ENCODE data around the gene WASHC2A. TPM values are rescaled to one million over a fixed set of nuclear protein-coding genes. Genes with fewer than 3 reads are reported as not detected.
A peak's percentile ranks its signal among the peaks of the same experiment; 100 is the strongest.
"Not testable (repeated sequence)": the region's sequence is repeated elsewhere in the genome, so short reads cannot be mapped to it uniquely, and the experiment has no call there.

The WASHC2A gene
- total RNA-seq, 2 donors from 2014 or later: 41.2 to 55.5 TPM

DNA sequence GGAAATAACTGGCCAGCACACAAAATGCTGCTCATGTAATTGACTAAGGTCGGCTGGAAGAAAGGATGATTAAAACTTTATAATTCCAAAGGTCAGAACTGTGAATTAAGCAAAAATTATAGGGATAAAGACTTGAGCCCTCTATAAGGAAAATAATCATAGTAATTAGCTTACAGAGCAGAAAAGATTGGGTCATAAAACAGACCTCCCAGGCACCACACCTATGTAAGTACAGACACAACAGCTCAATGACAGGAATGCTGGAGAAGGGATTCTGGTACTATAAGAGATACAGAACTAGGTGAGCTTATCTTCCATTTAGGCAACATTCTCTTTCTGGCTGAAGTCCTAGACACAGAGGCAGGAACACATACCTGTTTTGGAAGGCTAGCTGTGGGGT, 9.0 kb upstream of the WASHC2A start:
- H3K4me1 ChIP-seq; H3K36me3 ChIP-seq; H3K27ac ChIP-seq; intact Hi-C loops (cut with DNase I); H3K9me3 ChIP-seq; H3K27me3 ChIP-seq; H3K4me3 ChIP-seq; DNase-seq; H3K9ac ChIP-seq (ENCODE audit: low read depth in 2 of 2, low read length in 2 of 2): not testable (repeated sequence)

DNA sequence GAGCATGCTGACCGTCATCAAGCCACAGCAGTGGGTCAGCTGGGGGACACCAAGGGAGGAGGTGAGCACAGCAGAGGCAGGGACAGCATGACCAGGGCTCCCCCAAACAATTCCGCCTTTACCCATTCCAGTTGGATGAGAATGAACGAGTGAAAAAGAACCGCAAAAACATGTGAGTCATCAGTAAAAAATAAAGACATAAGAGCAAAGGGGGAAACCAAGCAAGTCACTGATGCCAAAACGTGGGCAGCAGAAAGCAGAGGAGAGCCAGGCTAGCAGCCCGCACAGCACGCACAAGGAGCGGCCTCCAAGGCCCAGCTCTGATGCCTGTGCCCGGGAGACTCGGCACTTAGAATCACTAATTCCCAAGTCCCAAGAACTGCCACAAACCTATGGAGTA, 7.8 kb upstream of the WASHC2A start:
- H3K27ac ChIP-seq; intact Hi-C loops (cut with DNase I); H3K36me3 ChIP-seq; H3K9ac ChIP-seq (ENCODE audit: low read depth in 2 of 2, low read length in 2 of 2); H3K9me3 ChIP-seq; H3K4me1 ChIP-seq; DNase-seq; H3K27me3 ChIP-seq; H3K4me3 ChIP-seq: not testable (repeated sequence)

DNA sequence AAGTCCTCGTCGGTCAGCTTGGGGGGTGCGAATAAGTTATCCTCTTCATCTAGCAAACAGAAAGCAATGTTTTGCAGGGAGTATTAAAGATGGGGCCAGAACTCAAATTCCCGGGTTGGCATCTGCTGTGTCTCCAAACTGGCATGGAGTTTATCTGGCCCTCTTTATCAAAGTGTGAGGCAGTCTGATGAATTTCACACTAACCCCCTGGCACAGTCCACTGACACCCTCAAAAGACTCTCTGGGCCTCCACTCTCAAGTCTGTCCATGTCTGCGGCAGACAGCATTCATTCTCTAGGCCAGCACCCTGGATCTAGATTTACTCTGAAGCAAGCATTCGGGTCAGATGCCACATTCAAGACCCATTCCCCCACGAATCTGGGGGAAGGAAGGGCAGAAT, 6.2 kb upstream of the WASHC2A start:
- H3K4me1 ChIP-seq; H3K9ac ChIP-seq (ENCODE audit: low read depth in 2 of 2, low read length in 2 of 2); intact Hi-C loops (cut with DNase I); H3K4me3 ChIP-seq; H3K36me3 ChIP-seq; H3K9me3 ChIP-seq; DNase-seq; H3K27ac ChIP-seq; H3K27me3 ChIP-seq: not testable (repeated sequence)

DNA sequence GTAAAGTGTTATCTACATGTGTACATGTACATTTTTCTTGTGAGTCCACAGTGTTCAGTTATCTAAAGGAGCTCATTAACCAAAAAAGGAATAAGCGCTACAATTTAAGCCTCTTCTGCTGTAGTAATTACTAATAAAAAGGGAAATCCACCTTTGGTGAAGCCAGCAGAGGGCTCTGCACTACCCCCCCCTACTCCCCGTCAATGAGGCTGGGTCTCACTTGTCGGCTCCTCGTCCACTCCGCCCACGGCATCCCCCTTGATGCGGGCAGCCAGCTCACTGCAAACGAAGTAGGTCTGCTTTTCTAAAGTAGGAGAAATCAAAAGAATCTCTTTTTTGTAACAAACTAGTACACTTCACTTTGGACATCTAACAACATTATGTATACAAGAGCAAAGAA, 4.7 kb upstream of the WASHC2A start:
- Histone ChIP-seq H3K4me1 (no peaks in the 10 kb centered on the region), H3K4me3 (no peak overlapping the region), H3K27ac (no peak overlapping the region), H3K9me3 (no peaks in the 10 kb centered on the region), H3K27me3 (no peaks in the 10 kb centered on the region), H3K9ac (ENCODE audit: low read depth in 2 of 2, low read length in 2 of 2) (no peak overlapping the region), H3K36me3 (no peaks in the 10 kb centered on the region)
- intact Hi-C loops (cut with DNase I): no loop called here
- no peak for DNase-seq
- TF ChIP-seq, protein P1, sequence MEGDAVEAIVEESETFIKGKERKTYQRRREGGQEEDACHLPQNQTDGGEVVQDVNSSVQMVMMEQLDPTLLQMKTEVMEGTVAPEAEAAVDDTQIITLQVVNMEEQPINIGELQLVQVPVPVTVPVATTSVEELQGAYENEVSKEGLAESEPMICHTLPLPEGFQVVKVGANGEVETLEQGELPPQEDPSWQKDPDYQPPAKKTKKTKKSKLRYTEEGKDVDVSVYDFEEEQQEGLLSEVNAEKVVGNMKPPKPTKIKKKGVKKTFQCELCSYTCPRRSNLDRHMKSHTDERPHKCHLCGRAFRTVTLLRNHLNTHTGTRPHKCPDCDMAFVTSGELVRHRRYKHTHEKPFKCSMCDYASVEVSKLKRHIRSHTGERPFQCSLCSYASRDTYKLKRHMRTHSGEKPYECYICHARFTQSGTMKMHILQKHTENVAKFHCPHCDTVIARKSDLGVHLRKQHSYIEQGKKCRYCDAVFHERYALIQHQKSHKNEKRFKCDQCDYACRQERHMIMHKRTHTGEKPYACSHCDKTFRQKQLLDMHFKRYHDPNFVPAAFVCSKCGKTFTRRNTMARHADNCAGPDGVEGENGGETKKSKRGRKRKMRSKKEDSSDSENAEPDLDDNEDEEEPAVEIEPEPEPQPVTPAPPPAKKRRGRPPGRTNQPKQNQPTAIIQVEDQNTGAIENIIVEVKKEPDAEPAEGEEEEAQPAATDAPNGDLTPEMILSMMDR (IDR thresholded peaks at IDR 0.05): no peak

DNA sequence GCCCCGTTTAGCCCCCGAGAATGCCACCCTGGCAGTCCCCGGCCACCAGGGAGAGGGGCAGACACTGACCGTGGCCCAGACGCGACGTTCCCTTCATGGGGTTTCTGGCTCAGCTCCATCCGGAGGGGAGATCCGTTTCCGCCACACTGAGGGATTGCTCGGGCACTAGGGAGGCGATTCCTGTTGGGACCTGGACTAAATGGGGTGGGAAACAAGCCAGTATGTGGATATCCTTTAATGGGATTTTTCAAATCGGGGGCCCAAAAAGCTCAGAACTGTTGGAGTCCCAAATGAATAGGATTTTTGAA, 552 bp downstream of the WASHC2A start:
- H3K27ac ChIP-seq; intact Hi-C loops (cut with DNase I): not testable (repeated sequence)

DNA sequence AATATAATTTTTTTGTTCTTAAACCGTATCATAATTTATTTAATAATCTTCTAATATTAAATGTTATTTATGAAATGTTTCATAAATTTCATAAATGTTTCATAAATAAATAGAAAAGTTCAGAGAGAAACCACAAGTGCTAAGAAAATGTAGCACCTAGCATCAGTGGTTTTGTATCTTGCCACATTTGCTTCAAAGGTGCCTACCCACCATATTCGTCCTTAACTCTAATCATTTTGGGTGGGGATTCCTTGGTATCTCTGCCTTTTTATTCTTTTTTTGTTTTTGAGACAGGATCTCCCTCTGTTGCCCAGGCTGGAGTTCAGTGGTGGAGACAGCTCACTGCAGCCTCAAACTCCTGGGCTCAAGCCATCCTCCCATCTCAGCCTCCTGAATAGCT, 7.4 kb downstream of the WASHC2A start:
- intact Hi-C loops (cut with DNase I); H3K4me1 ChIP-seq; DNase-seq; H3K36me3 ChIP-seq; H3K27me3 ChIP-seq; H3K27ac ChIP-seq; H3K4me3 ChIP-seq; H3K9me3 ChIP-seq; H3K9ac ChIP-seq (ENCODE audit: low read depth in 2 of 2, low read length in 2 of 2): not testable (repeated sequence)

More for the DNA sequence above, 552 bp downstream of the WASHC2A start:
- DNase-seq, H3K9me3 ChIP-seq, H3K27me3 ChIP-seq, H3K36me3 ChIP-seq, H3K4me1 ChIP-seq: not testable (repeated sequence)
- Histone ChIP-seq H3K9ac (ENCODE audit: low read depth in 2 of 2, low read length in 2 of 2) (peak overlapping the region in 1 of 2 donors; percentile 87), H3K4me3 (peak overlapping the region; percentile 69)

DNA sequence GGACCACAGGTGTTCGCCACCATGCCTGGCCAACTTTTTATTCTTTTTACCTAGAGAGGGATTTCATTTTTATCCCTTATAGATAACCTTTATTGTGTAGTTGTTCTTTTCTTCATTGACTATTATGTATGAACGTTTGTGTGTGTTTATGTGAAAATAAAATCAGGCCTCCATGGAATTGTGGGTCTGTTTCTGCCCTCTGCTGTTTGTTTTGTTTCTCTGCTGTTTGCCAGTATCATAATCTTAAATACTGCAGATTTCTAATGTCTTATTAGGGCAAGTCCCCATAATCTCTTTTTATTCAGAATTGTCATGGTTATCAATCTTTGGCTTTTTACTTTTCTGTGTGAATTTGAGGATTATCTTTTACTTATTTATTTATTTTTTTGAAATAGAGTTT, 7.8 kb downstream of the WASHC2A start:
- DNase-seq; H3K9ac ChIP-seq (ENCODE audit: low read depth in 2 of 2, low read length in 2 of 2); H3K4me1 ChIP-seq; H3K4me3 ChIP-seq; H3K9me3 ChIP-seq; H3K27ac ChIP-seq; H3K36me3 ChIP-seq; intact Hi-C loops (cut with DNase I); H3K27me3 ChIP-seq: not testable (repeated sequence)

DNA sequence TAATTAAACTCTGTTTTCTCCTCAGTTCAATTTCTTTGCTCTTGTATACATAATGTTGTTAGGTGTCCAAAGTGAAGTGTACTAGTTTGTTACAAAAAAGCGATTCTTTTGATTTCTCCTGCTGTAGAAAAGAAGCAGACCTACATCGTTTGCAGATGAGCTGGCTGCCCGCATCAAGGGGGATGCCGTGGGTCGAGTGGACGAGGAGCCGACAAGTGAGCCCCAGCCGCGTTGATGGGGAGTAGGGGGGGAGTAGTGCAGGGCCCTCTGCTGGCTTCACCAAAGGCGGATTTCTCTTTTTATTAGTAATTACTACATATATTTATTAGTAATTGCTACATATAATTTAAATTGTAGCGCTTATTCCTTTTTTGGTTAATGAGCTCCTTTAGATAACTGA, 23.6 kb downstream of the WASHC2A start:
- H3K9me3 ChIP-seq; H3K9ac ChIP-seq (ENCODE audit: low read depth in 2 of 2, low read length in 2 of 2); H3K4me3 ChIP-seq; H3K36me3 ChIP-seq; H3K4me1 ChIP-seq; H3K27me3 ChIP-seq; intact Hi-C loops (cut with DNase I); DNase-seq; H3K27ac ChIP-seq: not testable (repeated sequence)

DNA sequence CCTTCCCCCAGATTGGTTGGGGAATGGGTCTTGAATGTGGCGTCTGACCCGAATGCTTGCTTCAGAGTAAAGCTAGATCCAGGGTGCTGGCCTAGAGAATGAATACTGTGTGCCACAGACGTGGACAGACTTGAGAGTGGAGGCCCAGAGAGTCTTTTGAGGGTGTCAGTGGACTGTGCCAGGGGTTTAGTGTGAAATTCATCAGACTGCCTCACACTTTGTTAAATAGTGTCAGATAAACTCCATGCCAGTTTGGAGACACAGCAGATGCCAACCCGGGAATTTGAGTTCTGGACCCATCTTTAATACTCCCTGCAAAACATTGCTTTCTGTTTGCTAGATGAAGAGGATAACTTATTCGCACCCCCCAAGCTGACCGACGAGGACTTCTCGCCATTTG, 25.2 kb downstream of the WASHC2A start:
- H3K9me3 ChIP-seq; H3K4me3 ChIP-seq; H3K9ac ChIP-seq (ENCODE audit: low read depth in 2 of 2, low read length in 2 of 2); H3K27ac ChIP-seq; intact Hi-C loops (cut with DNase I); H3K4me1 ChIP-seq; H3K27me3 ChIP-seq; DNase-seq; H3K36me3 ChIP-seq: not testable (repeated sequence)

DNA sequence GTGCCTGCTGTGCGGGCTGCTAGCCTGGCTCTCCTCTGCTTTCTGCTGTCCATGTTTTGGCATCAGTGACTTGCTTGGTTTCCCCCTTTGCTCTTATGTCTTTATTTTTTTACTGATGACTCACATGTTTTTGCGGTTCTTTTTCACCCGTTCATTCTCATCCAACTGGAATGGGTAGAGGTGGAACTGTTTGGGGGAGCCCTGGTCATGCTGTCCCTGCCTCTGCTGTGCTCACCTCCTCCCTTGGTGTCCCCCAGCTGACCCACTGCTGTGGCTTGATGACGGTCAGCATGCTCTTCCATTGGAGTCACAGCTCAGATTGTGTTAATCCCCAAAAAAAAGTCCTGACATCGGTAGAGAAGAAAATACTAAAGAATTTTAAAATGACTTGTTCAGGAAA, 26.9 kb downstream of the WASHC2A start:
- H3K4me1 ChIP-seq; intact Hi-C loops (cut with DNase I); H3K9me3 ChIP-seq; H3K27ac ChIP-seq; H3K27me3 ChIP-seq; DNase-seq; H3K36me3 ChIP-seq; H3K4me3 ChIP-seq; H3K9ac ChIP-seq (ENCODE audit: low read depth in 2 of 2, low read length in 2 of 2): not testable (repeated sequence)

DNA sequence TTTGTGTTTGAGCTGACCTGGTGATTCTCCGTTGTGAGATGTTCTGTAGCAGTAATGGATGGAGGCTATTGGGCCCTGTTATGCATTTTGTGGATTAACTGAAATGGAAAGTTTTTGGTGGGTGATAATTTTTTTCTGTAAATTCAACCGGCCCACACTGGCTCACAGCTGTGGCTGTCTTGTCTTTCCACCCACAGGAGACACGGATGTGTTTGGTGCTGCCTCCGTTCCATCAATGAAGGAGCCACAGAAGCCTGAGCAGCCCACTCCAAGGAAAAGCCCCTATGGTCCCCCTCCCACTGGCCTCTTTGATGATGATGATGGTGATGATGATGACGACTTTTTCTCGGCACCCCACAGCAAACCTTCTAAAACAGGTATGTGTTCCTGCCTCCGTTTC, 27.6 kb downstream of the WASHC2A start:
- H3K9me3 ChIP-seq; H3K36me3 ChIP-seq; H3K4me3 ChIP-seq; H3K4me1 ChIP-seq; intact Hi-C loops (cut with DNase I); H3K27ac ChIP-seq; H3K27me3 ChIP-seq; DNase-seq; H3K9ac ChIP-seq (ENCODE audit: low read depth in 2 of 2, low read length in 2 of 2): not testable (repeated sequence)

DNA sequence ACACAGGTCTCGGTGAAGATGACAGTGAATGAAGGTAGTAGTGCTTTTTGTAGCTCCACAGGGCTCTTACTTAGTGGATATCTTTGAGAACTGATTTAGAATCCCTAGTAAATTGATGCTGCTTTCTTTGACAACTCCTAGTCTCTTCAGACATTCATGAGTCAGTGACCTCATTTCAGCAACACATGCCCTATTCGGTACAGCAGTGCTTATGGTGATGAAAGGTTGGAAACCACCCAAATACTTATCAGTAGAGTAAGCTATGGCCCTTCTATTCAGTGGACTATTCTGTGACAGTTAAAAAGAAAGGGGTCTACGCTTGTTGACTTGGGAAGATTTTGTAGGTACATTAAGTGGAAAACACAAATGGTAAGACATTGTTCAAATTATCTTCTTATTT, 29.0 kb downstream of the WASHC2A start:
- H3K4me3 ChIP-seq; H3K9me3 ChIP-seq; H3K4me1 ChIP-seq; H3K27ac ChIP-seq; H3K9ac ChIP-seq (ENCODE audit: low read depth in 2 of 2, low read length in 2 of 2); DNase-seq; H3K36me3 ChIP-seq; intact Hi-C loops (cut with DNase I); H3K27me3 ChIP-seq: not testable (repeated sequence)

DNA sequence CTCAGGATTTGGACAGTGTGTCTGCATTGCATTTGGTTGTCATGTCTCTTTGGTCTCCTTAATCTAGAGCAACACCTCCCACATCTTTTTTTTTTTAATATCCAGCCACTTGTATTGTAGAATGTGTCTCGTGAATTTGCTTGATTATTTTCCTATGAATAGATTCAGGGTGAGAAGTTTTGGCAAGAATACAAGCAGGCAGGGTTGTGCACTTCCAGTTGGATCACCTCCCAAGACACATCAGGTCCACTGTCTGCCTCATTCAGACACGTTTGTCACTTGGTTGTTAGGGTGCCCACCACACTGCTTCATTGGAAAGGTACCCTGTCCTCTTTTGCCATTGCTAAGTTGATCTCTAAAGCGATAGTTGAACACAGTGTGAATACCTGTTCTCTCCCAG, 30.9 kb downstream of the WASHC2A start:
- H3K4me3 ChIP-seq; H3K36me3 ChIP-seq; intact Hi-C loops (cut with DNase I); DNase-seq; H3K4me1 ChIP-seq; H3K27ac ChIP-seq; H3K9me3 ChIP-seq; H3K9ac ChIP-seq (ENCODE audit: low read depth in 2 of 2, low read length in 2 of 2); H3K27me3 ChIP-seq: not testable (repeated sequence)

DNA sequence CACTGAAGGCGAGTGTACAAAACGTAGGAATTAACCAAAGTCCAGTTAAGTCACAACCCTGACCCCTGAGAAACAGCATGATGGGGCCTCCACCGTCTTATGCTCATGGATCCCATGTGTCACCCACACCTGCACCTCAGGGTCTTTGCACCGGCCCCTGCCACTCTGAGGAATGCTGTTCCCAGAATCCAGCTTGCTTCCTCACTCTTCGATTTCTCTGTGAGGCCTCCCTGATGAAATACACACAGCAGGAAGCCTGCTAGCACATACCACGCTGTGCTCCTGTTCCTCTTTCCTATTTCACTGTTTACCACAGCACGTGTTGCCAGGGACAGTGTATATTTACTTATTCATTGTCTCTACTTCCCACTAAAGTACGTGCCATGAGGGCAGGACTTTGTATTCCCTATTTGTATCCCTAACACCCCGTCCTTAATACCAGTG, 33.4 kb downstream of the WASHC2A start:
- H3K9me3 ChIP-seq; H3K4me1 ChIP-seq; H3K27ac ChIP-seq; DNase-seq; H3K4me3 ChIP-seq; H3K9ac ChIP-seq (ENCODE audit: low read depth in 2 of 2, low read length in 2 of 2); intact Hi-C loops (cut with DNase I); H3K27me3 ChIP-seq; H3K36me3 ChIP-seq: not testable (repeated sequence)
